ENCODE data around the gene G3BP2. TPM values are rescaled to one million over a fixed set of nuclear protein-coding genes. Genes with fewer than 3 reads are reported as not detected.

The G3BP2 gene
- total and polyA plus RNA-seq, 9 of the 15 experiments (the other 6 are each of a cell fraction or from before 2014, with no cell fraction given) = 25.2 to 222 (median 130) TPM

GRCh38 chr4:75673027-75673958 lies at the start of gene G3BP2 (continued):
- TF ChIP-seq E2F3 (CRISPR knock-in tag; IDR thresholded peaks at IDR 0.05) (no peak), SUPT5H (IDR thresholded peaks at IDR 0.05) (peak; percentile 92; the same call in 1 of the 2 replicates), RNF2 (IDR thresholded peaks at IDR 0.05) (peak; percentile 75), POLR2AphosphoS2 (IDR thresholded peaks at IDR 0.05; ENCODE audit: low read length) (peak; percentile 84; the same call in 1 of the 2 replicates), ZNF318 (IDR thresholded peaks at IDR 0.05; ENCODE audit: borderline replicate concordance in 1 of 2, low read depth in 1 of 2) (no peak), DLX4 (CRISPR knock-in tag; IDR thresholded peaks at IDR 0.05) (no peak), CREB1 (IDR thresholded peaks at IDR 0.05) (peak; percentile 86), CREB1 (CRISPR knock-in tag; IDR thresholded peaks at IDR 0.05) (peak; percentile 91), CHCHD3 (CRISPR knock-in tag; IDR thresholded peaks at IDR 0.05) (0 out of 2 replicates have a peak, but pooled peaks have one; percentile 27), CREBBP (IDR thresholded peaks at IDR 0.05; ENCODE audit: low read depth, low read length) (no peak), TRIM25 (IDR thresholded peaks at IDR 0.05; ENCODE audit: borderline replicate concordance) (peak; percentile 61; the same call in 1 of the 2 replicates), BRD9 (IDR thresholded peaks at IDR 0.05; ENCODE audit: low read depth, partially characterized antibody) (peak; percentile 50)

All from K562 (cell line).